ENCODE measurements around the gene METAP1D.

Gene METAP1D

GRCh38 chr2:172091761-172092566 is 92.2 kb downstream of the METAP1D start:
- no peak overlapping the region for H3K27ac ChIP-seq
- no peak for TF ChIP-seq CTCF (IDR thresholded peaks at IDR 0.05)
- no peak overlapping the region for H3K4me3 ChIP-seq
- DNase-seq (ENCODE audit: low spot score) = no peak

- Histone ChIP-seq H3K27ac (no peak overlapping the region), H3K4me3 (no peak overlapping the region)
- no peak for DNase-seq (ENCODE audit: low spot score)
- TF ChIP-seq CTCF (IDR thresholded peaks at IDR 0.05) = no peak
Measured at GRCh38 chr2:172092716-172093415, 93.1 kb downstream of the METAP1D start.

GRCh38 chr2:172093416-172094293 is 93.9 kb downstream of the METAP1D start:
- DNase-seq (ENCODE audit: low spot score) = no peak
- TF ChIP-seq CTCF (IDR thresholded peaks at IDR 0.05) = no peak
- H3K27ac ChIP-seq = no peak overlapping the region
- peak overlapping the region; percentile 70 for H3K4me3 ChIP-seq

- peak overlapping the region in 1 of 2 donors; percentile 8 for H3K27ac ChIP-seq
- H3K4me3 ChIP-seq = peak overlapping the region; percentile 70
- no peak for DNase-seq (ENCODE audit: low spot score)
- no peak for TF ChIP-seq CTCF (IDR thresholded peaks at IDR 0.05)
Measured at GRCh38 chr2:172094294-172095145, 94.8 kb downstream of the METAP1D start.

GRCh38 chr2:172095146-172095904 is 95.6 kb downstream of the METAP1D start:
- DNase-seq (ENCODE audit: low spot score) = no peak
- no peak for TF ChIP-seq CTCF (IDR thresholded peaks at IDR 0.05)

More at GRCh38 chr2:172095146-172095904, 95.6 kb downstream of the METAP1D start:
- H3K27ac ChIP-seq = peak overlapping the region in 1 of 2 donors; percentile 8
- peak overlapping the region; percentile 70 for H3K4me3 ChIP-seq
